Brain pericyte (primary cell): ENCODE measurements around the gene FBXO39.
"Not testable (repeated sequence)": the region's sequence is repeated elsewhere in the genome, so short reads cannot be mapped to it uniquely, and the experiment has no call there.

Experiments used
- DNase-seq: peaks from one replicate; pipeline ENCODE4 v3.0.0-alpha.2; 2012; ENCODE audit warnings: low read depth, low spot score

Gene FBXO39

DNA sequence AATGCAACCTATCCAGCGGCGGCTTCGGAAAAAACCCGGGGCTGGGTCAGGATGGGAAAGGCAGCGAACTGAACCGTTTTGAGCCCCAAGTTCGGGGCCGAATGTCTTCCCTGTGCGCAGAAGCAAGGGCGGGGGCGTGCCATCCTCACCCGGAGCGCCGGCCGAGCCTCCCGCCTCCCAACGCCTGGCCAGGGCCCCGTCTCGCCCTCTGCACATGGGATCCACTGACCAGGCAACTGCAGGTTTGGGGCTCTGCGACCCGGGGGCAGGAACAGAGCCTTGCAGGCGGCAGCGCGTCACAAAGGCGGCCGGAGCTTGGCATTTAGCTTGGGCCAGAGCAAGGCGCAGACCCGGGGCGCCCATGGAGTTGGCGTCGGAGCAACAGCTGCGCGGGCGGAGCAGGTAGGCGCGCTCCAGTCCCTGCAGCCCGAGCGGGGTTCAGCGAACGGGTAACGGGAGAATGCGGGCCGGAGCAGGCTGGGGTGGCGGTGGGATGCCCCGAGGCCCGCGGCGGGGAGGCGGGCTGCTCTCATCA lies at the start of gene FBXO39:
Gene FBXO39, plus strand, starts transcription at position 345 of the 535 bp plus-strand sequence. CDS start 3,654 bp downstream, outside the sequence.
- DNase-seq, result no peak

DNA sequence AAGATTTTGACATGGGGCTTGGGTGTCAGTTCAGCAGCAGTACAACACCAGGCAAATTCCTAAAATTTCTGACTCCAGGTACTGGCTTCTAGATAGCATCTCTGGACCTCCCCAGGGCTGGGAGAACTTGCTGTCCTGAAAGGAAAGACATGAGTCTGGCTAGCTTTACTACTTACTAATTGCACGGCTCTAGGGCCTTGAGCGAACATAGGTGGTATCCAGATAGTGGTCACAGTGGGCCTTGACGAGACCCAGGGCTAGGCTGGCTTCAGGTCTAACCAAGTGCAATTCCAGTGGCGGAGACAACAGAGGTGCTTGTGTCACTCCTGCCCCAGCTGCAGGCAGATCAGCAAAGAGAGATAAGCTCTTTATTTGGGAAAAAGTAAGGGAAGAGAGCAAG lies 46.5 kb upstream of the FBXO39 start:
- DNase-seq, result no peak

DNA sequence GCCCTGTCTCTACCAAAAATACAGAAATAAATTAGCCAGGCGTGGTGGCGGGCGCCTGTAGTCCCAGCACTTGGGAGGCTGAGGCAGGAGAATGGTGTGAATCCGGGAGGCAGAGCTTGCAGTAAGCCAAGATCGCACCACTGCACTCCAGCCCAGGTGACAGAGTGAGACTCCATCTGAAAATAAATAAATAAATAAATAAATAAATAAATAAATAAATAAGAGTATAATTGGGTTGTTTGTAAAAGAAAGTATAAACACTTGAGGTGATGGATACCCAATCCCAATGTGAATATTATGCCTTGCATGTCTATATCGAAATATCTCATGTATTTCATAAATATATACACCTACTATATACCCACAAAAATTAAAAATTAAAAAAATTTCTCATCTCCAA lies 29.4 kb upstream of the FBXO39 start:
- not testable (repeated sequence) for DNase-seq

DNA sequence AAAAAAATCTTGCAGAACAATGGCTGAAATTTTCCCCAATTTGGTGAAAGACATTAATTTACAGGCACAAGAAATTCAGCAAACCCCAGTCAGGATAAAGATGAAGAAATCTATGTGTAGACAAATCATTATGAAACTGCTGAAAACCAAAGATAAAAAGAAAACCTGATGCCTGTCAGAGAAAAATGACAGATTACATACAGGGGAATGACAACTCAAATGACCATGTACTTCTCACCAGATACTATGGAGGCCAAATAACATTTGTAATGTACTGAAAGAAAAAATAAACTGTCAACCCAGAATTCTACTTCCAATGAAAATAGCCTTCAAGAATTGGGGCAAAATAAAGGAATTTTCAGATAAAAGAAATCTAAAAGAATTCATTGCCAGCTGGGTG lies 27.4 kb upstream of the FBXO39 start:
- DNase-seq, result no peak

DNA sequence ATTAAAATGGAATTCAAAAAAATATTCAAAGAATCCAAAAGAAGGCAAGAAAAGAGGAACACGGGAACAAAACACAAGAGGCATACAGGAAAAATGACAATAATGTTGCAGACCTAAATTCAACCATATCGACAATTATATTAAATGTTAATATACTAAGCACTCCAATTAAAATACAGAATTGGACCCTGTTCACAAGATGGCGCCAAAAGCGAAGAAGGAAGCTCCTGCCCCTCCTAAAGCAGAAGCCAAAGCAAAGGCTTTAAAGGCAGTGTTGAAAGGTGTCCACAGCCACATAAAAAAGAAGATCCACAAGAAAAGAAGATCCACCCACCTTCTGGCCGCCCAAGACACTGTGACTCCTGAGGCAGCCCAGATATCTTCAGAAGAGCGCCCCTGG lies 26.5 kb upstream of the FBXO39 start:
- DNase-seq, result no peak

DNA sequence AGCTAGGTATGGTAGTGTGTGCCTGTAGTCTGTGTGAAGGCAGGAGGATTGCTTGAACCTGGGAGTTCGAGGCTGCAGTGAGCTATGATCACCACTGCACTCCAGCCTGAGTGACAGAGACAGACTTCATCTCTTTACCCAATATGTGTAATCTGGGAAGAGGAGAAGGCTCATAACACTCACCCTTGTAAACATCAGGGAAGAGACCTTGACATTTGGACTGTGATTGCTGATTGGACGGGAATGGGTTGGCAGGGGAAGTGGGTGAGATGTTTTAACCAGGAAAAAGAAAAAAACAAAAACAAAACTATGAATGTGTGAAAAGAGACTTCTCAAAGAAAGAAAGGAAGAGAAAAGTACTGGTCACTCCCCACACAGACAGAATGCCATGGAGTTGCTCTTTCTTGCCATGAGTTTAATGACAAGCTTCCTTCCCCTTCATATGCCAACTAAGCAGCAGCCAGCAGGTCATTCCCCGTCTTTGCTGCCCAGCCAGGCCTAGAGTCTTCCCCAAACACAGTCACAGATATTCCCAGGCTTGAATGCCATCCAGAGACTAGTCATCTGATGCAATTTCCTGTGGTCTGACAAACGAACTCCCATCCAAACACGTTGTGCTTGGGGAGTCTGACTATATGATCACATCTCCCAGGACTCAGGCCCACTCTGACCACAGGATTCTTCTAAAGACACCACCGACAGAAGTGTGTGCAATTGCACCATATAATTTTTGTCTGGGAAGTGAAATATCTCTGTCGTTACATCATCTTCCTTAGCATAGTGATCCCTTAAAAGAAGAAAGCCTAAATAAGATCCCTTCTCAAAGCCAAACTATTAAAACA lies 23.7 kb upstream of the FBXO39 start:
- DNase-seq, result peak; percentile 30

DNA sequence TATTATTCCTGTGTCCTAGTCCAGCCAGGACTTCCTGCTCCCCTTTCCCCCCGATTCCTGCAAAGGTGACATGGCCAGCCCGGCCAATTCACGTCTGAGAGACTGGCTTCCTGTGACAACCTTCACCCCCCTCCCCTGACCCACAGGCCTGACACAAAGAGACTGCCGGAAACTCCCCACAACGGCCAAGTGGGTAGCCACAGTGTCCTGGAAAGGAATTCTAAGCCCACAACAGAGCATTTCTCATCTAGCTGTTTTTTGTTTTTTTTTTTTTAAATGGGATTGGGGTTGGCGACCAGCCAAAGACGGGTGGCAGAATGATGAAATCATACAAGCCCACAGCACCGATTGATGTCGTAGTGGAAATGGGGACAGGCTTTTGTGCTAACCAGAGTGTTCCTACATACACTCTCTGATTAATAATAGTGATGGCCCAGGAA lies 23.0 kb upstream of the FBXO39 start:
- no peak for DNase-seq

DNA sequence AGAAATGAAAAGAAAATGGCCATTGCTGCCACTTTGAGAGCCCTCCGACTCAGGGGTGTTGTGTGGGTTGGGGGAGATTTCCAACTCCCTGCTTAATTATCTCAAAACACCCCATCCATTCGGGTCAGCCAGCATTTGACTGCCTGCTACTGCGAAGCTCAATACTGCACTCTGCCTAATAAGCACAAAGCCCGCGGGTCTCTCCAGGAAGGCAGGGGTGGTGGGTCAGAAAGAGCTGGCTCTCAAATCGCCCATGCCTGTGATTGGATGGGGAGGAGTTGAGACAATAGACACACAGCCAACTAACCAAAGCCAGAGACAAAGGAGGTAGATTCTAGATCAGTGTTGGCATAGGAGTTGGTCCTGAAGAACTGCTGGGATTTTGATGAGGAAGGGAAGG lies 22.5 kb upstream of the FBXO39 start:
- no peak for DNase-seq

DNA sequence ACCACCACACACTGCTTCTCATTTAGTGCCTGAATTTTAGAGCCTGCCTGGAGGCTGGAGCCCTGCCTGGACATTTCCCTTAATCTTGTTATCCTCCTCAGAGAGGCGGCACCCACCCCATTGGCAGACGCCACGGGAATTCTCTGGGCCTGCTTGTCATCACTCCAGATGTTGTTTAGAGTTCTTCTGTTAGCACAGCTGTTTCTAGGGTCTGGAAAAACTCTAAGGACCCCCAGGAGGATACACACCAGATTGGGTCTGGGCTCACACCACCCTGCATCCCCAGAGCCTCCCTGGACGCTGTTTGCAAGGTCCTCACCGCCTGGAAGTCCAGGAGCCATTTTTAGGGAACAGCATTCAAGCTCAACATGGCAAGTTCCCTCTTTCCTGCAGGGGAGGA lies 20.7 kb upstream of the FBXO39 start:
- no peak for DNase-seq

DNA sequence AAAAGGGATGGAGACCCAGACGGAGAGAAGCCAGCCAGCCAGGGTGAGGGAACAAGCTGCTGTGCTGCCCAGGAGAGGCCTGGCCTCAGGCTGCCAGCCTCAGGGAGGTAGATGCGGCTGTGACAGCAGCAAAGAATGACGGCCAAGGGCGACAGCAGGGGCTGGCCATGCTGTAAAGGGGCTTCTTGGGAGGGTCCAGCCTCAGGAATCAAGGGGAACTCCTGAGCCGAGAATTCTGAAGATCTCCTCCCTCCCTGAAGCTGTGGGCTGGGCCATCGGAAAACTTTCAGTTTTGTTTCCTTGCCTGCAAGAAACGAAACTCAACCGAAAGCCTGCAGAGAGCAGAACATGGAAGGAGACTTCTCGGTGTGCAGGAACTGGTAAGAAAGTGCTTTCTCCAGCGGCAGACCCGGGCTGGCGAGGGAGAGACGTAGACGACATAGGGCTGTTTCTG lies 20.3 kb upstream of the FBXO39 start, which contains the start of gene XAF1:
Gene XAF1, plus strand, starts transcription at position 316 of the 454 bp plus-strand sequence. Its CDS starts 33 bp downstream, at position 349.
- DNase-seq, result no peak

DNA sequence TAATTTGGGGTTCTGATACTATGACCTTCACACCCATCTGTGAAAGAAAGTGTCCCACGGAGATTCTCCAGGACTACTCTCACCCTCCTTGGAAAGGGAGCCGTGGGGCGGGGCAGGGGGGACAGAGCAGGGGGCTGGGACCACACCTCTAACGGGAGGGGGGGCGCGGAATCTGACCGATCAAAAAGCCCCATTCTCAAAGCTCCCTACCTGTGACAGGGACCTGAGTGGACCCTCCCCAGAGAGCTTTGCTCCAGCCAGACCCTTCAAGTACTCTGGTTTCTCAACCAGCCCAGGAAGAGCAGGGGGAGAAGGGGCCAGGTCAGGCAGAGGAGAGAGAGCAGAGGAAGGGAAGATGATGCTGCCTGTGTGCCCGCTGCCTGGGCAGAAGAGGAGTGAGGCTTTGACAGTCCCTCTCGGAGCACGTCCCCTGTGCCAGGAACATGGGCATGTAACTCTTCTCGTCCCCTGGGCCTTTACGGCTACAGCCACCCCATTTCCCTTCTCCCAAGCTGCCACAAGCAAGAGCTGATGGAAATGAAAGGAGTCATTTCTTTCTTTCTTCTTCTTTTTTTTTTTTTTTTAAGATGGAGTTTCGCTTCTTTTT lies 19.5 kb upstream of the FBXO39 start:
- DNase-seq, result no peak

DNA sequence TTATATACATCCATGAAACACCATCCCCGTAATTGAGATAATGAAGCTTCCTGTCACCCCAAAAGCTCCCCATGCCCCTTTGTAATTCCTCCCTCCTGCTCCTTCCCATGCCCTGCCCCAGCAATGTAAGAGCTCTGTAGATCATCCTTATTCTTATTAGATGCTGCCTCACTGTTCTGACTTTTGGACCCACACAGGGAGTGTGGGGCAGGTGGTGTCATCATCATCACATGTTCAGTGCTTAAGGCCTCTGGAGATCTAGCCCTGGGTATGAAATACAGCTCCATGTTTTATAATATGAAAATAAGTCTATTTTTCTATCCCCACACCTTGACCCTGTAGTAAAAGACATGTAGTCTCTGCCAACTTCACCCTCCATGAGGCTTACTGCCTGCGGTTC lies 18.3 kb upstream of the FBXO39 start:
- no peak for DNase-seq

DNA sequence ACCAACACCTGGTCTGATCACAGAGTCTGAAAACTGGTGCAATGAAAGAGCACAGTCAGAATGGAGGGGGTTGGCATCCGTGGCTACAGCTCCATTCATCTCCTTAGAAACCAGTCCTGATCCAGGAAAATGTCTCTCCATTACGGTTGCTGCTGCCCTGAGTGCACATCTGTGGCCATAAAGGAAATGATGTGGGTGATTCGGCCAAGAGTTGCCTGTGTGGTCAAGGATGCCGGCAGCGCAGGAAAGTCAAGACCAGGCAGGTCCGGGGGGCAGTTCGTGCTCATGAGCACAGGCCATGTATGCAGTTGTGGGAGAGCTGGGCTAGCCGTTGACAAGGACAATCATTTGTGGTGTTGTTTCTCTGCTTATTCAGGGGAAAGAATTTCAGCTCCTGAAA lies 14.2 kb upstream of the FBXO39 start:
- no peak for DNase-seq

DNA sequence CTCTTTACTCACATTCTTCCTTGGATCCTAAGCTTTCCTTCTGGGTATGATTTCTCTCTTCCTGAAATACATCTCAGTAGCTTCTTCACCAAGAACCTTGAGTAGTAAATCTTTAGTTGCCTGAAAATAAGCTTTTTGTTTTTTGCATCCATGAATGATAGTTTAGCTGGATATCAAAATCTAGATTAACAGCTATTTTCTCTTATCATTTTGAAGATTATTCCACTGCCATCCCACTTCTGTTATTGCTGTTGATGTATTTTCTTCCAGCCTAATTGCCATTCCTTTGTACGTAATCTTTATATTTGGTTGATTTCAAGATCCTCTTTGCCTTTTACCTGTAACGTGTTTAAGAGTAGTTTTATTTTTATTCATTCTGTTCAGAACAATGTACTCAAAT lies 7.6 kb upstream of the FBXO39 start:
- DNase-seq, result no peak

DNA sequence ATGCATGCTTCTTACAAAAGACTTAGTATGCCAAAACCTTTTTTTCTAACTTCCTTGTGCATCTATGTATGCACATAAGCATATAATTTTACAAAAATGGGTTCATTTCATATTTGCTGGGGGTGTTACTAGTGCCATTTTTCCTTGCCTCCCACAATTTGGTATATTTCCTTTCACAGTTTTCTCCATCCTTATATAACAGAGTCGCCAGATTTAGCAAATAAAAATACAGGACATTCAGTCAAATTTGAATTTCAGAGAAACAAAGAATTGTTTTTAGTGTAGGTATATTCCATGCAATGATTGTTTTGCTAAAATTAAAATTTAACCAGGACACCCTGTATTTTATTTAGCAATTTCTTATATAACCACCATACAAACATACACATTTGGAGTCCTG lies 4.0 kb upstream of the FBXO39 start:
- DNase-seq, result no peak

DNA sequence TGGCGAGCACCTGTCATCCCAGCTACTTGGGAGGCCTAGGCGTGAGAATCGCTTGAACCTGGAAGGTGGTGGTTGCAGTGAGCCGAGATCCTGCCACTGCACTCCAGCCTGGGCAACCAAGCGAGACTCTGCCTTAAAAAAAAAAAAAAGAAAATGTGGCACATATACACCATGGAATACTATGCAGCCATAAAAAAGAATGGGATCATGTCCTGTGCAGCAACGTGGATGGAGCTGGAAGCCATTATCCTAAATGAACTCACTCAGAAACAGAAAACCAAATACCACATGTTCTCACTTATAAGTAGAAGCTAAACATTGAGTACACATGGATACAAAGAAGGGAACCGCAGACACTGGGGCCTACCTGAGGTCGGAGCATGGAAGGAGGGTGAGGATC lies 1.1 kb upstream of the FBXO39 start:
- DNase-seq, result not testable (repeated sequence)

DNA sequence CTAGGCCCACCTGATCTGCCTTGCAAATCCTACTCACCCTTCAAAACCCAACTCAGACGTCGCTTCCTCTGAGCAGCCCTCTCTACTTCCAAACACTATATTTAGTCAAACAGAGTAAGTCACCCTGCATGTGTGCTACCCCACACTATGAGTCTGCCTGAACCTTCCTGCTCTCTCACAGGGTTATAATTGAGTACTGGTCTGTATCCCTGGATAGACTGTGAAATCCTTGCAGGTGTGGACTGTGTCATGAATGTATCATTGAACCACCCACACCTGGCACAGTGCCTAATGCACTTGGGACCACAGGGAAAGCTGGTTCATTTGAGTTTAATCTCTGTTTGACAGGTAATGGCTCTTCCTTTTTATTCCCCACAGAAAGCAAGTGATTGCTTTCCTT lies 3.4 kb downstream of the FBXO39 start:
- no peak for DNase-seq

DNA sequence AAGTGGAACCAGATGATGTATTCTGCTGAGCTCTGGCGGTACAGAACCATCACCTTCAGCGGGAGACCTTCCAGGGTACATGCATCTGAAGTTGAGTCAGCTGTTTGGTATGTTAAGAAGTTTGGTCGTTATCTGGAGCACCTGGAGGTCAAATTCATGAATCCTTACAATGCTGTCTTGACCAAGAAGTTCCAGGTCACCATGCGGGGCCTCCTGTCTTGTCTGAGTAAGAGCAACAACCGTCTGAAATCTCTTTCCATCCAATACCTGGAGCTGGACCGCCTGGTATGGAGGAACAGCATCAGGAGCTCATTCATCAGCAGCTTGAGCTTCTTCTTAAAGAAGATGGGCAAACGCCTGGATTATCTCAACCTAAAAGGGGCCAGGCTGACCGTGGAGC lies 4.0 kb downstream of the FBXO39 start:
- no peak for DNase-seq

DNA sequence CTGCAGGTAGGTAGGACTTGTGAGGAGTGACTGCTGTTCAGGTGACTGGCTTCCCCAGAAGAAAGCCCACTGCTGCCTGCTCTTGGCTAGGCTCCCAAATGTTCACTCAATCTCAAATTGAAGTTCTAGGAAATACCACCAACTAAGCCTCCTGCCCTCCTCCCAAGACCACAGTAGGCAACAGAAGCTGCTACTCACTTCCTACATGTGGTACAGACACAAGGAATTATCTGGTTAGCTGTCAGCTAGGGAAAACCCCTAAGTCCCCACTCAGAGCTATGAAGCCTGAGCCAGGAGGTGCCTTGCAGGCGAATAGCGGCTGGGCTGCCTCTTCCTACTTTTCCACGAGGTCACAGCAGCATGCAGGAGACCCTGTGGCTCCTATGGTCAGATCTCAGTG lies 4.9 kb downstream of the FBXO39 start:
- DNase-seq, result no peak

DNA sequence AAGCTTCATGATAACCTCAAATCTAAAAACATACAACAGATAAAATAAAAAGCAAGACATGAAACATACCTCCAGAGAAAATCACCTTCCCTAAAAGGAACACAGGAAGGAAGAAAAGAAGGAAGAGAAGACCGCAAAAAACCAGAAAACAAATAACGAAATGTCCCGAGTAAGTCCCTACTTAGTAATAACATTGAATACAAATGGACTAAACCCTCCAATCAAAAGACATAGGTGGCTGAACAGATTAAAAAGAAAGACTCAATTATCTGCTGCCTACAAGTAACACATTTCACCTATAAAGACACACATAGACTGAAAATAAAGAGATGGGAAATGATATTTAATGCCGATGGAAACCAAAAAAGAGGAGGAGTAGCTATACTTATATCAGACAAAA lies 6.2 kb downstream of the FBXO39 start:
- DNase-seq, result no peak

DNA sequence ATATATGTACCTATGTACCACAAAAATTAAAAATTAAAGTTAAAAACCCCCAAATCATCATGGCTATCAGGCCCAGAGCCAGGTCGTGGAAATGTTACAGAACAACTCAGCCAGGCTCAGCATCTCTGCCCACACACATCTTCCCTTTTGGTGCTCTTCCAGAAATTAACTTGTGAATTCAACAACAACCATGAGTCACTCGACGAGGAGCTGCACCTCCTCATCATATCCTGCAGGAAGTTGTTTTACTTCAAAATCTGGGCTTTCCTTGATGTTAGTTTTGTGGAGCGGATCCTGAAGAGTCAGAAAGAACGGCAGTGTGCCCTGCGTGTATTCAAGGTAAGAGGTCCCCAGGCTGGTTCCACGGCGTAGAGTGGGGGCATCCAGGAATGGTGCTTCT lies 10.6 kb downstream of the FBXO39 start:
- no peak for DNase-seq

DNA sequence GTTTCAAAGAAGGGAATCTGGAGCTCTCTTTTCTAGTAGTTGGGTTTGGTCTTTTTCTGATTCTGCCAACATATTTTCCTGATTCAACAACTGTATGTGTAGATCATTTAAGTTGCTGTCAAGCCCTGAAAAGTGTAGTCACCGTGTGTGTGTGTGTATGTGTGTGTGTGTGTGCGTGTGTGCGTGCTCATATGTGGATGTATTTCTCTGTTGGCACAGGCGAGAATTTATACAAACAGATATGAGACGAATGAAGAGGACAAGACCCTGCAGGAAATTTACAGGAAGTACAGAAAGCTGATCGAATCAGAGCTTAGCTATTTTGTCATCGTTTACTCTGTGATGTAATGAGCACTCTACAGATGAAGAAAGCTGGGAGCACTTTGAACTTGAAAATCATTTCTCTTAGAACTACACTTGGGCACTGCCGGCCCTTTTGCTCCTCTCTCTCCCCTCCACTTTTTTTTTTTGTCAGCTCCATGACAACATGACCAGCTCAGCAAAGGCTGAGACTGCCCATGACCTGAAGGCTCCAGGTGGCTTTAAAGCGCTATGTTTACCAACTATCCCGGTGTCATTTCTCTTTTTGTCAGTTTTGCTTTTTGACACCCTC lies 11.2 kb downstream of the FBXO39 start:
- DNase-seq, result no peak
